GM21529 (cell line): Measurements from ENCODE around the gene SPDYE2B.
"Not testable (repeated sequence)": the region's sequence is repeated elsewhere in the genome, so short reads cannot be mapped to it uniquely, and the experiment has no call there.

Experiments used
- ATAC-seq: cut with Tn5 transposase; IDR thresholded peaks from one replicate; pipeline ENCODE4 v1.9.1; 2021; ENCODE audit not compliant: unreplicated experiment

SPDYE2B gene

GRCh38 chr7:102642691-102643090, 7.4 kb upstream of the SPDYE2B start, which contains the start of gene UPK3BL1:
Gene UPK3BL1 (minus strand): TSS chr7:102642791. CDS start chr7:102642741, 50 bp downstream.
- not testable (repeated sequence) for ATAC-seq

GRCh38 chr7:102643404-102643803, 6.7 kb upstream of the SPDYE2B start:
- ATAC-seq = not testable (repeated sequence)

- not testable (repeated sequence) for ATAC-seq
Observed at GRCh38 chr7:102647813-102648212, 2.3 kb upstream of the SPDYE2B start.

GRCh38 chr7:102664765-102665164, 14.6 kb downstream of the SPDYE2B start:
- not testable (repeated sequence) for ATAC-seq

- ATAC-seq = not testable (repeated sequence)
Observed at GRCh38 chr7:102666850-102667249, 16.7 kb downstream of the SPDYE2B start.

- ATAC-seq = not testable (repeated sequence)
Observed at GRCh38 chr7:102667523-102667922, 17.4 kb downstream of the SPDYE2B start.

- ATAC-seq = peak; percentile 84
Observed at GRCh38 chr7:102671166-102671955, 21.2 kb downstream of the SPDYE2B start, which contains the start of gene POLR2J2. Gene POLR2J2 (minus strand): TSS chr7:102671663. CDS start chr7:102671601, 62 bp downstream.

- ATAC-seq = peak; percentile 25
Observed at GRCh38 chr7:102671956-102672307, 21.8 kb downstream of the SPDYE2B start.

GRCh38 chr7:102673447-102674067, 23.4 kb downstream of the SPDYE2B start:
- ATAC-seq = not testable (repeated sequence)

- not testable (repeated sequence) for ATAC-seq
Observed at GRCh38 chr7:102675545-102675944, 25.4 kb downstream of the SPDYE2B start.

- ATAC-seq = not testable (repeated sequence)
Observed at GRCh38 chr7:102680780-102681179, 30.7 kb downstream of the SPDYE2B start.

GRCh38 chr7:102682560-102682959, 32.4 kb downstream of the SPDYE2B start:
- ATAC-seq = not testable (repeated sequence)

- peak; percentile 76 for ATAC-seq
Observed at GRCh38 chr7:102688299-102689036, 38.3 kb downstream of the SPDYE2B start.

GRCh38 chr7:102689436-102690282, 39.5 kb downstream of the SPDYE2B start:
- ATAC-seq = peak; percentile 64

GRCh38 chr7:102690602-102691001, 40.5 kb downstream of the SPDYE2B start:
- ATAC-seq = not testable (repeated sequence)

- not testable (repeated sequence) for ATAC-seq
Observed at GRCh38 chr7:102694008-102694407, 43.9 kb downstream of the SPDYE2B start.

GRCh38 chr7:102695033-102695552, 45.0 kb downstream of the SPDYE2B start:
- ATAC-seq = peak; percentile 75

GRCh38 chr7:102696009-102696408, 45.9 kb downstream of the SPDYE2B start:
- ATAC-seq = not testable (repeated sequence)

GRCh38 chr7:102697642-102698512, 47.8 kb downstream of the SPDYE2B start:
- not testable (repeated sequence) for ATAC-seq
